SK-N-DZ (cell line): ENCODE results near the gene SLC1A1.
"Not testable (repeated sequence)": the region's sequence is repeated elsewhere in the genome, so short reads cannot be mapped to it uniquely, and the experiment has no call there.

ENCODE experiments used
- DNase-seq: peaks from one replicate; pipeline ENCODE4 v3.0.0-alpha.2; 2015; ENCODE audit warnings: low spot score

SLC1A1 gene

DNA sequence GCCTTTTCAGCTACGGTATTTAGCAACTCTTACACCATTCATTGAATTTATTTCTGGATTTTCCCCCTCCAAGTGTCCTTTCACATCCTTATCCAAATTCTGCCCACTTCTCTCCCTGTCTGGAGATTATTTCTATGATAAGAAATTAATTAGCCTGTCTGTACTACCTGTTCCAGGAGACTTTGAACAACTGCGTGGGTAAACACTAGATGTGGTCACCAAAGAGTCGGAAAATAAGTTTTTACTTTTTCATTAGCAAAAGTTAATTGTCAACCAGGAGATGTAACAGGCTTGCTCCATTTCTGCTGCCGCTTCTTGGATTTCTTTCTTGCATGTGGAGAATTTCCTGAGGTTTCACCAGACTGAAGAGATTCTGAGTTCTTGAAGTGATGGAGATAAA lies 14.0 kb downstream of the SLC1A1 start:
- DNase-seq, result no peak

DNA sequence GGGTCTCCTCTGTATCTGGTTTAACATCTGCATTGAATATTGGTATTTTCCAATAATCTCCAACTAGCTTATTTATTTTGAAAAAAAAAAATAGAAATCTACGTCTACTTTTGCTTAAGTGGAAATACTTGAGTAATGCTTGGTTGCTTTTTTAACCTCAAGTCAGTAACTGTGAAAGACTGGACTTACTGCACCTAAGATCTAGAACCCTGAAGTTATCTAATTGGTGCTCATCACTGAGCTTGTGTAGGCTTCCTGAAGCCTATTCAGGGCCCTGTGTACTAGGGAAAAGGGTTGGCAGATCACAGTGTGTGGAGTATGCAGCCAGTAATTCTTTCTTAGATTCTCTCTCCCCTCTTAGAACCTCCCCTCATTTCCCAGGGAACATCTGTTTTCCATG lies 16.2 kb downstream of the SLC1A1 start:
- no peak for DNase-seq

DNA sequence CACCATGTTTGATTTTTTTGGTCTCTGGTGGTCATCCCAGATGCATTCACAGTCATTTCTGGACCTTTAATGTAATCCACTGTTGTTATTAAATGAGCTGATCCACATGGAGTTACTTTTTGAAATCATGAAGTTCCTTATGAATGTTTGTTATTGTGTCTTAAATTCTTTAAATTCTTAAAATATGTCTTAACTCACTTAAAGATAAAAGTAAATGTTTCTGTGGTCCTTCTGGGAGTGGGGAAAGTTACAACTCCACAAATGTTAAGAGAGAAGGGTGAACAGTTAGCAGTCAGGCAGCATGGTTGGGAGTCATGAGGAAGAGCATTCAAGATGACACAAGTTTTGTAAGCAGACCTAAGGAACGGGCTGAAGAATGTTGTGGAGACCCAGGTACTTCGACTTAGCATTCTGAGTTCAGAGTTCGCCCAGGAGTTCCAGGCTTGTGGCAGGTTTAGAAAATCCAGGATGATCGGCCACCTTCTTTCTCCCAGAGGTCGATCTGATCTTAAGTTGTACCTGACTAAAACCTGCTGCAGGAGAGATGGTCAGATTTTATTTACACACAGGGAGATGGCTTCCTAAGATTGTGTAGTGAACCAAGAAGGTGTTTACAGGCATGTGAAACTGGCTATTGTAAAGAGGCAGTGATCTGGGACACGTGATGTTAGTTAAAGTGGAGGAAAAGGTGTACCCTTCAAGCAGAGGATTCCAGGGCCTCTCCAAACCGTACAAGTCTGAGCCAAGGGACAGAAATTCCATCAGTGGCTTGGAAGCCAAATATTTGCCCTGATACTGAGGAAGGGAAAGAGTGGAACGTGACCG lies 17.2 kb downstream of the SLC1A1 start:
- DNase-seq, result no peak

DNA sequence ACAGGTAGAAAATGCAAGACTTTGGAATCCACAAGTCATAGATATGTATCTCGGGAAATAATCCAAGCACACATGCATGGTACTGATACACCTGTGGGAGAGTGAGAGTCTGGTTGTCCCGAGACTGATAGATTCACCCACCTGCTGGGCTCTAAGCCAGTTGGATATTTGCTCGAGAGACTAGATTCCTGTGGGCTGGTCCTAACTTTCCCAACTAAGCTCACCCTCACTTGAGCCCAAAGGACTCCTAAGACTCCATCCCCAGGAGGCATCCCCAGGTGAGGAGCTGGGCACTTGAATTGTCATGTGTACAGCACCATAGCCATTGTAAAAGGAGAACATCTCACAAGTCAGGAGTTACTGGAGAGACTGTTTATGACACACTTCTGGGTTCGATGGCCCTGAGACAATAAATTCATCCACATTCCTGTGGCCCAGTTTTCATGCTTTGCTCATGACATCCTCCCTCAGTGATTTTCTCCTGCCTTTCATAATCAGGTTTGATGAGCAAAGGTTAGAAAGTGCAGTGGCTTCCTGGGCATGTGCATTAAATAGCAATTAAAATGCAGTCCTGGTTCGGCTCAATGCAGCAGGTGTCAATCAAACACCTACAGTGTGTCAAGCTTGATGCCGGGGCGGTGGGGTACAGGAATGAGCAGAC lies 18.1 kb downstream of the SLC1A1 start:
- no peak for DNase-seq

DNA sequence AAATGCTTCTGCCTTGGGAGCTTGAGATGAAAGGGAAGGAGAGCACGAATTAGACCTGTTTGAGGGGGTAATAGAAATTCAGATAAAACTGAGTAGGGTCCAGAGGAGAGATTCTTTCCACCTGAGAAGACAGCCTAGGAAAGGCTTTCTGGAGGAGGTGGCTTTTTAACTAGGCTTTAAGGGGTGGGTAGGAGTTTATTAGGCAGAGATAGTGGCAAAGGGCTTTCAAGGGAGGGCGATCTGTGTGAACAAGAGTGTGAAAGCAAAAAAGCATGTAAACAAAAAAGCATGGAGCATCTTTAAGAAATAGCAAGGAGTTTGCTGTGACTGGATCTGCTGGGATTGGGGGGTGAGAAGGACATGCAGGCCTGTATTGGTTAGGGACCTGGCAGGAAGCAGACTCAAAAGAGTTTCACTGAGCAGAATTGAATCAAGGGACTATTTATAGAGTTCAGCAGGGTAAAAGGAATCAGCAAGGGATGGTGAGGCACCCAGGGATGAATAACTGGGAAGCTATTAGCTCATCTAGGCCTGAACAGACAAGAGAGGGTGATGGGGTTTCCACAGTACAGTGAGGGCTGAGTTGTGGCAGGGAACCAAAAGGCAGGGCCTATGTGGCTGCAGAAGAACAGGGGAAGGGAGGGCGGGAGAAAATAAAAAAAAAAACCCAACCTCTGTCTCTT lies 18.8 kb downstream of the SLC1A1 start:
- DNase-seq, result no peak

DNA sequence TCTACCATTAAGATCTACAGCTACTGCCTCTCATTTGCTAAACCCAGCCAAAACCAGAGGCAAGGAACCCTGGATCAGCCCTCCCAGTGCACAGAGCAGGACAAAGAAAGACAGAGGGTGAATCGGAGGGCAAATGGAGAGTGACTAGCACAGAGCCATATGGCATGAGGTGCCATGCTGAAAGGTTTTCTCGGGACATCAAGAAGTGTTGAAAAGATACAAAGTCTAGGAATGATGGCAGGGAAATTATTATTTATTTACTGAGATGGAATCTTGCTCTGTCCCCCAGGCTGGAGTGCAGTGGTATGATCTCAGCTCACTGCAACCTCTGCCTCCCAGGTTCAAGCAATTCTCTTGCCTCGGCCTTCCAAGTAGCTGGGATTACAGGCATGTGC lies 19.3 kb downstream of the SLC1A1 start:
- DNase-seq, result no peak

DNA sequence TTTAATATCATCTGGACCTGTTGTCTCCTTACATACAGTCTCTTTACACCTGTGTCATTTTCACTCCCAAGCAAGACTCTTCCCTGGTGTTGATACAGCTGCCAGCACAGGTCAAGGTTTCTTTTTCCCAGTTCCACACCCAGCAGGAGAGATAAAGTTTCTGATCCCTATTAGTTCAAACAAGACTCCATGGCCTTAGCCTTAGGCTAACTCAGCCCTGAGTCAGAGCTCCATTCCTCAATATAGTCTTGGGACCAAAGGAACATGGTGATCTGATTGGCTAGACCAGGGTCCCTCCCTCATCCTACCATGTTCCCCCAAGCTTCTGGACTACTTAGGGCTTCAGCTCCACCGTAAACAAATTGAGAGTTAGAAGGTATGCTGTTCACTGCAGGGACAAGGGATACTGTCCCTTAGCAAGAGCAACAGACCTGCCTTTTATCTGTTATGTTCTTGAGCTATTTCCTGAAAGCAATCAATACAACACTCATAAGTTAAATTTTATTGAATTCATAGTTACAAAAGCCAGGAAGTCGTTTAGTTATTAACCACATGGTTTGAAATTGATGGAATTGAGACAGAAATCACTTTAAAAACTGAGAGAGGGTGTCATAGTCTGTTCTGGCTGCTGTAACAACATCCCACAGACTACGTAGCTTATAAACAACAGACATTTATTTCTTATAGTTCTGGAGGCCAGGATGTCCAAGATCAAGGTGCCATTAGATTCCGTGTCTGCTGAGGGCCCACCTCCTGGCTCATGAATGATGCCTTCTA lies 20.5 kb downstream of the SLC1A1 start:
- no peak for DNase-seq

DNA sequence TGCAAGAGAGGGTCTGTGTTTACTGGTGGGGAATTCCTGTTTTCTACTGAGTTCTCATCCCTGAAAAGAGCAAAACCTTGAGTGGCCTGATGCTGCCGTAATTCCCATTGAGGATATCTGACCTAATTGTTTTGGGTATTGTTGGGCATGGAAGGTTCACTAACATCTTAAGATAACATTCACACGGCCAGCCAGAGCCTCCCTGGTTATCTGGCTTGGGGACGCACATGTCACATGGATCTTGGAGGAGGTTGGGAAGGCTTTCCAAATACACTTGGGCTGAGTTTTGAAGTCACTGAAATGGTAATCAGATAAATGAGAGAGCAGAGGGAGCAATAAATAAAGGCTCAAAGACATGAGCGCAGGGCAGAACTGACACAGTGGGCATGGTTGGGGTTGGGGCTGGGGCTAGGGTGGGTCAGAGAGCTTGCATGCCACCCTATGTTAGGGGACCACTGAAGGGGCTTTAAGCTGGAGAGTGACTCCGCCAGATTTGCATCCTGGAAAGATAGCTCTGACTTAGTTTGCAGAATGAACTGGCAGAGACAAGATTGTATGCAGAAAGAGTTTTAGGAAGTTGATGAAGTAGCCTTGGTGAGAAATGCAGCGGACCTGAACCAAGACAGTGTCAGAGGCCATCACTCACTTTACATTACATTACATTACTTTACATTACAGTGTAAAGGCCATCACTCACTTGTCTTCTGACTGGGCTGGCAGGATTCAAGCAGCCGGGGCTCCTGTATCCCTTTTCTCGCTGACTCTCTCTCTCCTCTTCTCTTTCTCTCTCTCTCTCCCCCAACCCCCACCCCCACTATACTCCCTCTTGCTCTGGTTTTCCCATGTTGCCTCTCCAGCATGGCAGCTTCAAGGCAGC lies 24.2 kb downstream of the SLC1A1 start:
- DNase-seq, result no peak

DNA sequence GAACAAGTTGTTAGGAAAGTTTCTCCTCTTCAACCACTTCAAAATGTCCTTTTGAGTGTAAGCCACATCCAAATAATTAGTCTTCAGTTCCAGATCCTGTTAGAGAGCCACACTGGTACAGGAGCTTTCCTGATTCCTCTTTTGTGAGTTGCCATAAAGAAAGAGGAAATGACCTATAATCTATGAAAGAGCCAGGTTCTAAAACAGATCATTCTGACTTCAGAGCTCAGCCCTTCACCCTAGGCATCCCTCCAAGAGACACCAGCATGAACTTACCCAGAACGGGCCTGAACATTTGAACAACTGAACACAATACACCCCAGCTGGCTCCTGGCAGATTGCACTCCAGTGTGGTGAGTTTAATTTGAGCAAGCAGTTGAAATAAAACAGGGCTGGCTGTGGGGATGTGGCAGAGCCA lies 25.7 kb downstream of the SLC1A1 start:
- DNase-seq, result no peak

DNA sequence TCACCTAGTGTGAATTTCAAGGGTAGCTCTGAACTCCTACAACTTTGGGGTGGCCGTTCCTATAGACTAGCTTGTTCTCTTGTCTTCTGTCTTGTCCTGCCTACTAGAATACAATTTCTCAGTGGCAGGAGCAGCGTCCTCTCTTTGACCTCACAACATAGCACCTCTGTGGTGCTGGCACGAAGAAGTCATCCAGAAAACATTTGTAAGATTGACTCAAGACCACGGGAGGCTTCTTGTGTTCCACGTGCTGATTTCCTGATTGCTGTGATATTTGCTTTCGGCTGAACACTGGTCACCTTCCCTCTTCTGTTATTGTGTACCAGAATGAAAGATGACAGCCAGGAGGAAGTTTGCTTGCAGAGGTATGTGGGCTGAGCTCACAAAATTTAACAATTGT lies 27.0 kb downstream of the SLC1A1 start:
- no peak for DNase-seq

DNA sequence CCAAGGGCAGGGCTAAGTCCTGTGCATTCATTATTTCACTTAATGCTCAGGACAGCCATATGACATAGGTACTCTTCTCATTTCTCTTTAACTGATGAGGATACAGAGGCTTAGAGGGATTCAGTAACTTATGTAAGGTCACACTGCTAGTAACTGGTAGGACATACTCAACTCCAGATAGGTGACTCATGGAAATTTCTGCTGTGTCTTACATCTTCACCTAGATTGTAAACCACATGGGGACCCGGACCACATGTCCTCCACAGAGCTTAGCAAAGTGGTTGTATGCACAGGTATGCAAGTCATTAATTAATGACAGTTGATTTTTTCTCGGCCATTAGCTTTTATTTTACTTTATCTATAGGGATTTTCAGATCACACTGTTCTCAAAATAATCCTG lies 29.3 kb downstream of the SLC1A1 start:
- no peak for DNase-seq

DNA sequence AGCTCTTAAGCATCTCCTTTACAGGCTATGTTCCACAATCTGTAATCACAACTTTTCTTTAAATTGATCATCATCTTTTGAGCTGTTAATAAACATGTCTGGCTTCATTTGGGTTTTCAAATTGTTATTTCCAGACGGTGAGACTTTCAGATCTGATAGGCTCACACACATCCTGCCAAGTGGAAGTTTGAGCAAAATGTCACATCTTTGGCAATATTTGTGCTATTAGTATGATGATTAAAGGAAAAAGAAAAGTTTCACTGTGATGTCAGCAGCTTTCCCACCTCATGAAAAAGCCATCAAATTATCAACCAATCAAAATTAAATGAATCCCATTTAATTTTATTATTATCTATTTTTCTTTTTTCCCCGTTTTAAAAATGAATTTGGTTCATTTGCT lies 29.8 kb downstream of the SLC1A1 start:
- no peak for DNase-seq

DNA sequence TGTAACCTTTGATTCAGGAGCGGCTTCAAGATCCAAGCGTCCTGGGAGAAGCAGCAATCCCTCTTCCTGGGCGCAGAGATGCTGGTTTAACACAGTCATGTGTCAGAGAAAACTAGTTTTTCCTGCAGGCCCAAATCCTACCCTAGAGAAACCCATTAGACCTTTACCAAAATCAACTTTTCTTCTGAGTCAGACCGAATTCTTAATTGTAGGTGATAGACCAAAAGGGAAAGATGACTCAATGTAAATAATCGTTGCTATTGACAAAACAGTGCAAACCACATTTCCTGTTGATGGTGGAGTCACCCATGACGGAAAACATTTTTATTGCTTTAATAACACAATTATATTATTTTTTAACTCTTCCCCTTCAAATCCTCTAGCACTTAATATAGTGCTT lies 40.1 kb downstream of the SLC1A1 start:
- no peak for DNase-seq

DNA sequence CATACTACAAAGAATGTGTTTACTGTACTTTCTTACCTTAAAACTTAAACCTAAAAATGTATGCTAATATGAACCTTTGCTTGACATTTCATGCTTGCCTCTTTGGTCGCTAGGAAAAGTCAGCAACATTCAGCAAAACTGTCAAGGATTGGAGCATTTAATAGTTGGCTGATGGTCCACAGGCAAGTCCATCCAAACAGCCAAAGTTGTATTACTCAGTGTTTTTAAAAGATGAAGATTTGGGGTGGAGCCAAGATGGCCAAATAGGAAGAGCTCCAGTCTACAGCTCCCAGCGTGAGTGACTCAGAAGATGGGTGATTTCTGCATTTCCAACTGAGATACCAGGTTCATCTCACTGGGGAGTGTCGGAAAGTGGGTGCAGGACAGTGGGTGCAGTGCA lies 40.6 kb downstream of the SLC1A1 start:
- not testable (repeated sequence) for DNase-seq

DNA sequence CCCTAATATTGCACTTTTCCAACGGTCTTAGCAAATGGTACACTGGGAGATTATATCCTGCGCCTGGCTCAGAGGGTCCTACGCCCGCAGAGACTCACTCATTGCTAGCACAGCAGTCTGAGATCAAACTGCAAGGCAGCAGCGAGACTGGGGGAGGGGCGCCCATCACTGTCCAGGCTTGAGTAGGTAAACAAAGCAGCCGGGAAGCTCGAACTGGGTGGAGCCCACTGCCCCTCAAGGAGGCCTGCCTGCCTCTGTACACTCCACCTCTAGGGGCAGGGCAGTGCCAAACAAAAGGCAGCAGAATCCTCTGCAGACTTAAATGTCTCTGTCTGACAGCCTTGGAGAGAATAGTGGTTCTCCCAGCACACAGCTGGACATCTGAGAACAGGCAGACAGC lies 41.1 kb downstream of the SLC1A1 start:
- peak; percentile 0 for DNase-seq

DNA sequence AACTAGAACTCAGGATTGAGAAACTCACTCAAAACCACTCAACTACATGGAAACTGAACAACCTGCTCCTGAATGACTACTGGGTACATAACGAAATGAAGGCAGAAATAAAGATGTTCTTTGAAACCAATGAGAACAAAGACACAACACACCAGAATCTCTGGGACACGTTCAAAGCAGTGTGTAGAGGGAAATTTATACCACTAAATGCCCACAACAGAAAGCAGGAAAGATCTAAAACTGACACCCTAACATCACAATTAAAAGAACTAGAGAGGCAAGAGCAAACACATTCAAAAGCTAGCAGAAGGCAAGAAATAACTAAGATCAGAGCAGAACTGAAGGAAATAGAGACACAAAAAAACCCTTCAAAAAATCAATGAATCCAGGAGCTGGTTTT lies 43.6 kb downstream of the SLC1A1 start:
- DNase-seq, result not testable (repeated sequence)

DNA sequence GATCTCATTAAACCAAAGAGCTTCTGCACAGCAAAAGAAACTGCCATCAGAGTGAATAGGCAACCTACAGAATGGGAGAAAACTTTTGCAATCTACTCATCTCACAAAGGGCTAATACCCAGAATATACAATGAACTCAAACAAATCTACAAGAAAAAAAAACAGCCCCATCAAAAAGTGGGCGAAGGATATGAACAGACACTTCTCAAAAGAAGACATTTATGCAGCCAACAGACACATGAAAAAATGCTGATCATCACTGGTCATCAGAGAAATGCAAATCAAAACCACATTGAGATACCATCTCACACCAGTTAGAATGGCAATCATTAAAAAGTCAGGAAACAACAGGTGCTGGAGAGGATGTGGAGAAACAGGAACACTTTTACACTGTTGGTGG lies 45.9 kb downstream of the SLC1A1 start:
- DNase-seq, result not testable (repeated sequence)

DNA sequence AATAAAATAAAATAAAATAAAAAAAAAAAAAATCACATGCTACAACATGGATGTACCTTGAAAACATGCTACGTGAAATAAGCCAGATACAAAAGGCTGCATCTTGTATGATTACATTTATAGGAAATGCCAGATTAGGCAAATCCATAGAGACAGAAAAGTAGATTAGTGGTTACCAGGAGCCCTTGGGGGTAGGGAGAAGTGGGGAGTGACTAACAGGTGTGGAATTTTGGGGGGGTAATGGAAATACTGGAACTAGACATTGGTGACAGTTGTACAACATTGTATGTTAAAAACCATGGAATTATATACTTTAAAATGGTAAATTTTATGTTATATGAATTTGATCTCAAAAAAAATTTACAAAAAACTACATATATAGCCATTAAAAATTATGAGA lies 47.3 kb downstream of the SLC1A1 start:
- DNase-seq, result no peak

DNA sequence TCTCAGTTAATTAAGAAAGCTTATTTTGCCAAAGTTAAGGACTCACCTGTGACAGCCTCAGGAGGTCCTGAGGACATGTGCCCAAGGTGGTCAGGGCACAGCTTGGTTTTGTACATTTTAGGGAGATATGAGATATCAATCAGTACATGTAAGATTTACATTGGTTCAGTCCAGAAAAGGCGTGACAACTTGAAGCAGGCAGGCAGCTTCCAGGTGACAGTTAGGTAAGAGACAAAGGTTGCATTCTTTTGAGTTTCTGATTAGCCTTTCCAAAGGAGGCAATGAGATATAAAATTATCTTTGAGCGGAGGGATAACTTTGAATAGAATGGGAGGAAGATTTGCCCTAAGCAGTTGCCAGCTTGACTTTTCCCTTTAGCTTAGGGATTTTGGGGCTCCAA lies 47.8 kb downstream of the SLC1A1 start:
- no peak for DNase-seq

DNA sequence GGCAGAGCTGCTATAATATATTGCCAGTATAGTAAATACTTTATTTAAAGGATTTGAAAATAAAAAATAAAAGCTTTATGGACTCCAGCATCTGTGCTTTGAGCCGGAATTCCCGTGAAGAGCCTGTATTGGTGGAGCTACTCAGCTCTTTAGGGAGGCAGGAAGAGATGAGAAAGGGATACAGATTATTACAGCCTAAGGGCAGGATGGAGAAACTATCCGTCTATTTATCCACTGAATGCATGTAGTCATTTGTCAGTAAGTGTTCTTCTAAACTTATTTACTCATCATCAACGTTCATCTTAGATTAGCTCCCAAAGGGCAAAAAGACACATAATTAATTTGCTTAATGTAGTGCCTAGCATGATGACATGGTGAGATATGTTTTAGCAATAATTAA lies 48.4 kb downstream of the SLC1A1 start:
- DNase-seq, result no peak

DNA sequence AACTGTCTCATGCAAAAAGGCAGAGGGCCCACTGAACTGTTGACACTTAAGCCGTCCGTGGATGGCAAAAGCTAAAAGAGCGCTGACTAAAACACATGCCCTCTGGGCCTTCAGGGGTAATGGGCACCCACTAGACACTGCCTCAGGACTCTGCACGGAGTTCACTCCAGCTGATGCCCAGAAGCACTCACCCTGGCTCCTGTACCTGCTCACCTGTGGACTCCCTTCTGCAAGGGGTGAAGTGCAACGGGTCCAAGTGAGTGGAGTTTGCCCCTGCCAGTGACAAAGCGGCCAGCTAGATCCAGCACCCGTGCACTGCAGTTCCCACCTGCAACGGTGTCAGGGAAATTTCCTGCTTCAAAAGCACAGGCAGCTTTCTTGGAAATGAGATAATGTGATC lies 50.2 kb downstream of the SLC1A1 start:
- DNase-seq, result no peak
